ENCODE results near the gene RTKN2.
"Not testable (repeated sequence)": the region's sequence is repeated elsewhere in the genome, so short reads cannot be mapped to it uniquely, and the experiment has no call there.

The RTKN2 gene, protein sequence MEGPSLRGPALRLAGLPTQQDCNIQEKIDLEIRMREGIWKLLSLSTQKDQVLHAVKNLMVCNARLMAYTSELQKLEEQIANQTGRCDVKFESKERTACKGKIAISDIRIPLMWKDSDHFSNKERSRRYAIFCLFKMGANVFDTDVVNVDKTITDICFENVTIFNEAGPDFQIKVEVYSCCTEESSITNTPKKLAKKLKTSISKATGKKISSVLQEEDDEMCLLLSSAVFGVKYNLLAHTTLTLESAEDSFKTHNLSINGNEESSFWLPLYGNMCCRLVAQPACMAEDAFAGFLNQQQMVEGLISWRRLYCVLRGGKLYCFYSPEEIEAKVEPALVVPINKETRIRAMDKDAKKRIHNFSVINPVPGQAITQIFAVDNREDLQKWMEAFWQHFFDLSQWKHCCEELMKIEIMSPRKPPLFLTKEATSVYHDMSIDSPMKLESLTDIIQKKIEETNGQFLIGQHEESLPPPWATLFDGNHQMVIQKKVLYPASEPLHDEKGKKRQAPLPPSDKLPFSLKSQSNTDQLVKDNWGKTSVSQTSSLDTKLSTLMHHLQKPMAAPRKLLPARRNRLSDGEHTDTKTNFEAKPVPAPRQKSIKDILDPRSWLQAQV

DNA sequence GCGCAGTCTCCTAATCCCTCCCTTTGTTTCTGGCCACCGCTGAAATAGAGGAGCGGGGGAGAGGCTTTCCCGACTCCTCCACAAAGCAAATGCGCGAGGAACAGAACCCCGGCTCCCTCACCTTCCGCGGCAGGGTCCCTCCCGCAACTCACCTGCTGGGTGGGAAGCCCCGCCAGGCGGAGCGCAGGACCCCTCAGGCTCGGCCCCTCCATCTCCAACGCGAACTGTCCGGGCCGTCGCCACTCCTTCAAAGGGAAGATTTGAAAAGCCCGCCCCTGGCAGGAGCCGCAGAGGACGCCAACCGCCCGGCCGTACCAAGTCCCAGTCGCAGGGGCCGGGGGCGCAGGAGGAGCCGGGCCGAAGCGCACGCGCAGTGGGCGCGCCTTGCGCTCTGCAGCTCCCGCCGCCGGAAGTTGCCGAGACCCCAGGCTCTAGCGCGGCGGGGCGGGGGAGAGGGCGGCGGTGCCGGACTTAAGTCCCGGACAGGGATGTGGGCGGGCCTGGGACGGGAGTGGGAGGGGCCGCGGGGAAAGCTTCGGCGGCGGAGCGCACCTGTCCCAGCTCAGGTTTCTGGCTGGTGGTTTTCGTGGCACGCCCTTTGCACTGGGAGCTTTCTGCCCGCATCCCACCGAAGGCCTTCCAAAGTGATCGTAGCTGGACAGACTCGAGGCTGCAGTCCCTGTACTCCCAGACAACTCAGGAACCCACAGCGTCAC is at the start of gene RTKN2:
RTKN2 (minus strand) TSS at position 446 of the 716 bp plus-strand sequence; CDS start at position 212, 234 bp downstream.
- DNase-seq (ENCODE audit: low spot score) = peak; percentile 61

DNA sequence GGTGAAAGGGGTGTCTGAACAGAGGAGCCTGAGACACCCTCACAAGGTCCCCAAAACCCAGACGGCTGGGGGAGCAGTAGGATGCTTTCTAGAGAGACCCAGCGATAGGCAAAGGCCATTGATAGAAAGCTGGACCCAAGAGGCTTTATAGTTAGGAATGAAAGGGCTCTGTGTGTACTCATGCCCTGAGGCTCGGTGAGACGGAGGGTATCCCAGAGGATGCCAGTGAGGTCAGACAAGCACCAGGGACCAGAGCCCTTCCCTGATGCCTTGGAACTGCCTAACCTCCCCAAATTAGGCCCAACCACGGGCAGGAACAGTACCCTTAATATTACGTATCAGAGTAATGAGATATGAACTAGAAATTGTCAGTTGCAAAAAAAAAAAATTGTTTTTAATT is 48.6 kb upstream of the RTKN2 start:
- no peak for DNase-seq (ENCODE audit: low spot score)

DNA sequence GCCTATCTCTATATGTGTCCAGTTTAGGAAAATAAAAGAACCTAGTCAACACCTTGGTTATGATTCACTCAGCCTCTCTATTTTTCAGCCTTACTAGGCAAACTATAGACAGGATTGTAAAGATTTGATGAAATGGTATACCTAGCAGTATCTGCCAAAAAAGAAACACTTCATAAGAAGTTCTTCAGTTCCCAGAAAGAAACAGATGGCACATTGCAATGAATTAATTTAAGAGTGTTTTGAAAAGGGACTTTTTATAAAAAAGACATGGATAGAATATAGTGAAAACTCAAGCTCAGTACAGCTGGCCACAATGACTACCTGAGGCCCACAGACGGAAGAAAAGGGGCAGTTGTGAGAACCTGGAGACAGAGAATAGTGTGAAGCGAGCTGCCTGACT is 40.6 kb upstream of the RTKN2 start:
- DNase-seq (ENCODE audit: low spot score) = no peak

DNA sequence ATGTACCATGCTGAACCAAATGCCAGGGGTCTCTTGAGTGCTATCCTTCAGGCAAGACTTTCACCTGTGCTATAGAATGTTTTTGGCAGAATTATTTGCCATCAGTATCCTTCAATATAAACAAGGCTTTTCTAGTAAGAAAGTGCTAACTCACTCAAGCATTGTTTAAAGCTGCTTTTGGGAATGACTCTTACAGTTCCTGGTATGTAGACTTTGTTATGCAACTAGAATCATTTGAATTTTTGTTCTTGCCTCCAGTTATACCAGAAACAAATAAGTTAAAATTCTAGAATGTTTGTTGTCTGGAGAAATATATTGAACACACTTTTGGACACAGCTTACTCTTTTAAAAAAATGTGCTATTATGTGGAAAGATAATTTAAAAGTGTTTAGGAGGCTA is 39.5 kb upstream of the RTKN2 start:
- DNase-seq (ENCODE audit: low spot score) = no peak

DNA sequence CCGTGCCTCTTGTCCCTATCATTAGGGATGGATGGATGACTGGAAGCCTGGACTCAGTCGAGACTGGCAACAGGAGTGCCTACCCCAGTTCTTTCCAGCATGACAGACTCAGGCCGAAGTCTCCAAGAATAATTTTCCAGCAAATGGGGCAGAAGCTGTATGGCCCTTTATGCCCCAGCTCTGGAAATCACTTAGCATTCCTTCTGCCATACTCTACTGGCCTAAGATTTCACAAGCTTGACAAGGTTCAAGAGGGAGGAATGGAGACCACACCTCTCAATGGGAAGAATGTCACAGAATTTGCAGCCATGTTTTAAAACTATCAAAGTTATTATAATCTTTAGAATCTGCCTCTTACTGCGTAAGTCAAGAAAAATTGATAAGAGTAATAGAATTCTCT is 39.0 kb upstream of the RTKN2 start:
- no peak for DNase-seq (ENCODE audit: low spot score)

DNA sequence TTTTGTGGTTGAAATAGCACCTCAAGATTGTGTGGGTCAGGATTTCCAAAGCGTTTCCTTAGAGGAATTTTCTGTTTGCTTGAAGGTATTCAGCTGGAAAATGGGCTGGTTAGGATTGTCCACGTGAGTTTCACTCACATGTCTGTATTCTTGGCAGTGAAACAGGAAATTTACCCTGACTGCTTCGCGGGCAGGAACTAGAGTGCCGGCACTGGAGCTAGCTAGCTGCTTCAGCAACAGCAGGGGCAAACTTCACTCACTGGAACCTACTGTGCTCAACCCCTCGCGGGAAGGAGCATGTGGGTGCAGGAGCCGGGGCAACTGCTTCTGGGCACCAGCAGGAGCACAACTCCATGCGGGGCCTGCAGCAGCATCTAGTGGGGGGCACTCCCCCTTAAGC is 38.0 kb upstream of the RTKN2 start:
- no peak for DNase-seq (ENCODE audit: low spot score)

DNA sequence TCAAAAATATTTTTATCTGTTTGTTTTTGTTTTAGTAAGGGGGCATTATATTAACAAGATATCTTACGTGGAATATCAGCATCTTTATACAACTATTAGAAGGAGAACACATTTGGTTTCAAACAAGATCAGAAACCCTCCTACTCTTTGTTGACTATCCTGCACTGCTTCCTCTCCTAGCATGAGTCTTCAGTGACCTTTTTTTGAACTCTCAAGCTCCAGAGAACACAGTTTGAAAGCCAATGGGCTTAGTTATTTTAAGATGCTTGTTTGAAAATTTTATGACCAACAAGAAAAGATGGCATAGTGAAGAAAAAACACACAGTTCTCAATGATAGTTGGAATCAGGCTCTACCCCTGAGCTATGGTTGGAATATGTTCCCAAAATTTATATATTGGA is 37.2 kb upstream of the RTKN2 start:
- no peak for DNase-seq (ENCODE audit: low spot score)

DNA sequence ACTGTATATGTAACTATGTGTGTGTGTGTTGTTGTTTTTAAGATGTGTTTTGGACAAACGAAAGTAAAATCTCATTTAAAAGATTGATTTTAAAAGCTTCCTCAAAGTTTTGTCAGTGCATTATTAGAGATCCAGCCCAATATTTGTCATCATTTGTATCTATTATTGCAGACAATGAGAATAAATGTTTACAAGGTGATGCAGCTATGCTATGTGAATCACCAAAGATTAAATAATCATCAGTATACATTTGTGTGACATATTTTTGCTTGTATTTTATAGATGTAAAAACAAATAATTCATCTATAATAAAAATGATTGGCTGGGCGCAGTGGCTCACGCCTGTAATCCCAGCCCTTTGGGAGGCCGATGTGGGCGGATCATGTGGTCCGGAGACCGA is 35.3 kb upstream of the RTKN2 start:
- no peak for DNase-seq (ENCODE audit: low spot score)

DNA sequence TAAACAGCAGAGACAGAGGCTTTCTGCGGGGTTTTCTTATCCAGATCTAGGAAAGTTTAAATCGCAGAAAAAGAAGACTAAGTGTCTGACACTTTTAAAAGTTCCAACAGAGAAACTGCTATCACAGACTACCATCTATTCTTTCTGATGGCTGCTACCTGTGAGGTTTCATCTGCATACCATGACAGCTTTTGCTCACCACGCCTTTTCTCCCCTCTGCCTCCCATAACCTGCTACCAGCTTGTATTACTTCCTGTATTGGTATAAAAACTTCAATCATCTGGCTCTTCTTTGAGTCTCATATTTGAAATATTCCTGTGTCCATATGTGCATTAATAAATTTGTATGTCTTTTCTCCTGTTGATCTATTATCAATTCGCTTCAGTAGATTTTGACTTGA is 34.1 kb upstream of the RTKN2 start:
- DNase-seq (ENCODE audit: low spot score) = no peak

DNA sequence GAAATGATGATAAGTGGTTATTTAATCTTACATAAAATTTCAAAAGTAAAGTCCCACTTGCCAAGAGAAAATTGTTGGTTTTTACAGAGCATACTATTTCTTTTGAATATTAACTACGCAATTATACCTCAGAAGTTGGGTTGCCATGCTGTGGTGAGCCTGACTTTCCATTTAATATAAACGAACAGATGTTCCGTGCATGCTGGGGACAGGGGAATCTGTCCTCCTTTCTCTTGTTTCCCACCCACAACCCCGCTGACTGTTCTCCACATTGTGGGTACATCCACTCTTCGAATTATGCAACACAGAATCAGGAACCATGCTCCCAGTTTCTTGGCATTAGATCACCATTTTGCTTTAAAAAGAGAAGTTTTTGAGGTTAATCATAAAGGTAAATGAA is 29.2 kb upstream of the RTKN2 start:
- DNase-seq (ENCODE audit: low spot score) = no peak

DNA sequence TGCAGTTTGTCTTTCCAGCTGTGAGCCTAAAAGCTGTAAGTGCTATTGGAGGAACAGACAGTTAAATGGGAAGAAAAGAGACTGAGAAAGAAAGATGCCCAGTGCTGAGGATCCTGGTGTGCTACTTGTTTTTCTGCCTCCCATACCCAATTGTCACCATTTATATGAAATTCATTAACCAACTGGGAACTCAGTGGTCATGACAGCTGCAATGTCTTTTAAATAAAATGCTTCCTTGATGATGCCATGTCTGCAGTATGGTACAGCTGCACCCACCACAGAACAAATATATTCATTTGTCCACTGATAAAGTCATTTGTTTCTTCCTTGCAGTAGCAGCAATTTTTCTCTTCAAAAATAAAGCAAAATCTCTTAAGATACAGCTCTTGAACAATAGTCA is 15.6 kb upstream of the RTKN2 start:
- DNase-seq (ENCODE audit: low spot score) = no peak

DNA sequence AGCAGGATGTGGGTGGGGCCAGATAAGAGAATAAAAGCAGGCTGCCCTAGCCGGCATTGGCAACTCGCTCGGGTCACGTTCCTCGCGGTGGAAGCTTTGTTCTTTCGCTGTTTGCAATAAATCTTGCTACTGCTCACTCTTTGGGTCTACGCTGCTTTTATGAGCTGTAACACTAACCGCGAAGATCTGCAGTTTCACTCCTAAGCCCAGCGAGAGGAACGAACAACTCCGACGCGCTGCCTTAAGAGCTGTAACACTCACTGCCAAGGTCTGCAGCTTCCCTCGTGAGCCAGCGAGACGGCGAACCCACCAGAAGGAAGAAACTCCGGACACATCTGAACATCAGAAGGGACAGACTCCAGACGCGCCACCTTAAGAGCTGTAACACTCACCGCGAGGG is 12.7 kb upstream of the RTKN2 start:
- not testable (repeated sequence) for DNase-seq (ENCODE audit: low spot score)

DNA sequence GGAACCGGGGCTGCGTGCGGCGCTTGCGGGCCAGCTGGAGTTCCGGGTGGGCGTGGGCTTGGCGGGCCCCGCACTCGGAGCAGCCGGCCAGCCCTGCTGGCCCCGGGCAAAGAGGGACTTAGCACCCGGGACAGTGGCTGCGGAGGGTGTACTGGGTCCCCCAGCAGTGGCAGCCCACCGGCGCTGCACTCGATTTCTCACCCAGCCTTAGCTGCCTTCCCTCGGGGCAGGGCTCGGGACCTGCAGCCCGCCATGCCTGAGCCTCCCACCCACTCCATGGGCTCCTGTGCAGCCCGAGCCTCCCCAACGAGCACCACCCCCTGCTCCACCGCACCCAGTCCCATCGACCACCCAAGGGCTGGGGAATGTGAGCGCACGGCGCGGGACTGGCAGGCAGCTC is 11.7 kb upstream of the RTKN2 start:
- DNase-seq (ENCODE audit: low spot score) = not testable (repeated sequence)

DNA sequence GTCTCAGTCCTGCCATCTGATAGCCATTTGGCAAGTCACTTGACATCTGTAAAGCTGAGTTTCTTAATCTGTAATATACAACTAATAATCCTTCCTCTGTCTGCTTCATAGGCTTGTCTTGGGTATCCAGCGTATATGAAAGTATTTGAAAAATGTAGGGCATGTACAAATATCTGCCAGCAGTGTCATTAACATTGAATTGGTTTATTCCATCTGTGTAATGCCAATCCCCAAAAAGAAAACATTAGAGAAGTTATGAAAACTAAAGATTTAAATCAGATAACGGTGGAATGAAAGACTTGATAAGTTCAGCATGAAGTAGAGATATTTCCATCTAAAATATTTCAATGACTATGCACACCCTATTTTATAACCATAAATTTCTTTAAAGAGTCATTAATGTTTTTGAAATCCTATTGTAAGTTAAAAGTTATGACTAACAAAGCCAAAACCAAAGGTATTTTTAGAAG is 9.8 kb upstream of the RTKN2 start:
- no peak for DNase-seq (ENCODE audit: low spot score)

DNA sequence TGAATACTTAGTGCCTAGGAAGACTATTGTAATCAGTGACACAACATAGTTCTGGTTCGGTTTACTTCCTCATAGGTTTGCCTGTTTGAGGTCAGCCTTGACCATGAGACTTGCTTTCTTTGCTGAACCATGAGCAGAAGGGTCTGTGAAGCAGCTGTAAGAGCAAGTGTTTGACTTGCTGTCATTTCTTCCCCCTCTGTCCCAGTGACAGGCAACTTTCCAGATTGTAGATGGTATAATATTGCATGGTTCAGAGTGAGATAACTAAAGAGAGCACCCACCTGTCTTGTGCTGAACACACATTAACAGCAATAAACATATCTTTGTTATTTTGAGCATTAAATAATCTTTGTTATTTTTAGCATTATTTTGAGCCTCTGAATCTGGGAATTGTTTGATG is 9.3 kb upstream of the RTKN2 start:
- no peak for DNase-seq (ENCODE audit: low spot score)

DNA sequence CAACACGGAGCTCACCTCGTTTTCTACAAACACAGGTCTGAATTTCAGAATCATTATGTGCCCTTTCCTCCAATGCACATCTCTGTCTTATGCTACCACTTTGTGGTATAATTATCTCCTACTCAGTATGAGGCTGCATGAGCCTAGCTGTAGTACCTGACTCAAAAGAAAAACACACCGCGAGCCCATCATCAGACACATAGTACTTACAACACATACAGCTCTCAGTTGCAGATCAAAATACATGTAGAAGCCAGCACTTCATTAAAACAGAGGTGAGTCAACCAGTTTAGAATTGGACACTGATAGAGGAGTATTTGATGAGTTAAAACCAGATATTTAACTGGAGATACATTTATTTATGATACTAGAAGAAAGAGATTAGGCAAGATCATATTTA is 1.4 kb upstream of the RTKN2 start:
- no peak for DNase-seq (ENCODE audit: low spot score)

DNA sequence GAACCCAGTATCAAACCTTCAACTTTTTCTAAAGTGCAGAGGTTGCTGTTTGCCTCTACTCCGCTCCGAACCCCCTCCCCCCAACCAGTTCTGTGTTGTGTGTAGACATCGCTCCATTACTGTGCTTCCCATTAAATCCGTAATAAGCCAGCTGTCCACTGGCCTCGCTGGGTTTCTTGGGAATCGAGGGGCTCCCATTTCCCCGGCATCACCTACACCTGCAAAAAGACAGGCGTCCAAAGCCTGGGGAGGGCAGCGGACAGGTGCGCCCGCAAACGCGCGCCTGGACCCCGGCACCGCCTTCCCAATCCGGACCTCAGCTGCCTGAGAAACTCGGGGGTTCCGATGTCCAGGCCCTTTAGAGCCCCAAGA is 631 bp downstream of the RTKN2 start:
- no peak for DNase-seq (ENCODE audit: low spot score)

DNA sequence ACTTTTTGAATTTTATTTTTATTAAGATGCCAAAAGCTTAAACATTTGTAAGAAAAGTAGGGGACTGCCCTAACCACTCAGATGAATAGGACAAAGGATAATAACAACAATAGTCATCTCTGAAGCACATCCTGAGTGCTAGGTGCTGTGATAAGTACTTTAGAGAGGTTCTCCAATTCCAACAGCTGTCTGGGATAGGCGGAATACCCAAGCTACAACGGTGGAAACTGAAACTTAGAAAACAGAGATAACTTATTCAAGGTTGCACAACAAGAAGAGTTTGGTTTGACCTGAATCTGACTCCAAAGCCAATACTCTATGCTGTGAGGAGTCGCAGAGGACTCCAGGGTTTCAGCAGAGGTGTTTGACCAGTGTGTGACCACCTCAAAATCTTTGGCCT is 2.0 kb downstream of the RTKN2 start:
- DNase-seq (ENCODE audit: low spot score) = no peak

DNA sequence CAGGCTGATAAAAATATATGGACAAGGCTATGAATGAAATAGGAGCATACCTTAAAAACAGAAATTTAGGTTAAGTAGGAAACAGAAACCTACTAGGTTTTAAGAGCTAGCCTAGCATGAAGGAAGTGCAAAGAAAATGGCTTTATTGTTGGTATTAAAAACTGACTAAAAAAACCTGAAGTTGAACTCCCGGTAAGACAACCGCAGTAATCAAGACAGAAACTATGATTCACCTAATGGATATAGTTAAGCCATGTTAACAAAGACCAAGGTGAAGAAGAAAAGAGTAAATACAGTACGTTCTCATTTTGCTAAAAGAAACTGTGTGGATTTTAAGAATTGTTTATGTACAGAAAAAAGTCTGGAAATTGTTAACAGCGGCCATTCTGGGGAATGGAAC is 2.5 kb downstream of the RTKN2 start:
- no peak for DNase-seq (ENCODE audit: low spot score)

DNA sequence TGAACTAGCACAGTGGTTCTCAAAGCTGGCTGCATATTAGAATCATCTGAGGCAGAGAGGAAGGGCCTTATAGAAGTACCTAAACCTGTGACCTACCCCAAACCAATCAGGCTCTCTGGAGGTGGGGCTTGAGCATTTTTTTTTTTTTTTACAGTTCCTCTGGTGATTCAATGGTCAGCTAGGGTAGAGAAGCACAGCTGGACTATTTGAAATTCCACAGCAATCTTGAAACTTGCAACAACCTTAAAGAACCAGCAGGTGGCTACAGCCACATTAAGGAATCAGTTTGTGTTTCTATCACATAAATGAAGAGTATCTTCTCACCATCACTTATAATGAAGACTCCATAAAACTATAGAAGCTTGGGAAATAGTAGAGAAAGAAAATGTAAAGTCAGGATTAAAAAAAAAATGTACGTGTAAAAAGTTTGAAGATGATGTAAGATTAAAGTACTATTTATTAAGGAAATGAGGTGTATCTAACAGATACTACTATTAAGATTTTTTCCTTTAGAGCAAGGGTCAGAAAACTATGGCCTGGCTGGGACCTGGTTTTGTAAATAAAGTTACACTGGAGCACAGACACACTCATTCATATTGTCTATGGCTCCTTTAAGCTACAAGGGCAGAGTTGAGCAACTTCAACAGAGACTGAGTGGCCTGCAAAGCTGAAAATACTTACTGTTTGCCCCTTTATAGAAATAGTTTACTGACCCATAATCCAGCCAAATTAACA is 3.8 kb downstream of the RTKN2 start:
- peak; percentile 16 for DNase-seq (ENCODE audit: low spot score)

DNA sequence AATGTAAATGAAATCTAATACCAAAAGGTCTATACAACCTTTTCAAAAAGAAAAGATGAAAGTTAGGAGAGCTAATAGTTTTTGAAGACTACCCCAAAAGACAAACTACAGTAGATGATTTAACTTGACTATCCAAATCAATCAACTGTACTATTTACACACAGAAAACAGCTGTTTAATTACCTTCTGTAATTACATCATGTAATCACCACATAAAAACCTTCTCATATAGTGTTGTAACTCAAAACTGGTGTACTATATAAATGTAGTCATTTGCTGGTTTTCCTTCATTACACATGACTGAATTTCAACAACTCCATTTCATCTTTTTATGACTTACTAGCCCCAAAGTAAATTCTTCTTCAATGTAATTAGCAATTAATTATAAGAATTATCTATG is 4.5 kb downstream of the RTKN2 start:
- DNase-seq (ENCODE audit: low spot score) = no peak

DNA sequence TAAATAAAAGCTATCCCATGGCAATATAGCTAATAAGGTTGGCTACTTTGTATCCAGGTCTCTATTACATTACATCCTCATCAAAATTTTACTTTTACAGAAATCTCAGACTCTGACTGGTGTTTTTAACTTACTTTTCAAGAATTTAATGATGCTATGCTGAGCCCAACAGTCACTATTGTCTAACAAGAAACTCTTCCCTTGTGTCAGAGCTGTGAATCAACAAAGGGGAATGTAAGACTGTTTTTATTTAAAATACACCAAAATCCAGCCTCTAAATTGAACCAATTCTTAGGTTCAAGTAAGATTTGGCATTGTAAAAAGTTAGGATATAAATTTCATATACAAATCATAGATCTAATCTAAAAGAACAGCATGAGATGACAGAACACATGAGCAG is 7.0 kb downstream of the RTKN2 start:
- DNase-seq (ENCODE audit: low spot score) = no peak

DNA sequence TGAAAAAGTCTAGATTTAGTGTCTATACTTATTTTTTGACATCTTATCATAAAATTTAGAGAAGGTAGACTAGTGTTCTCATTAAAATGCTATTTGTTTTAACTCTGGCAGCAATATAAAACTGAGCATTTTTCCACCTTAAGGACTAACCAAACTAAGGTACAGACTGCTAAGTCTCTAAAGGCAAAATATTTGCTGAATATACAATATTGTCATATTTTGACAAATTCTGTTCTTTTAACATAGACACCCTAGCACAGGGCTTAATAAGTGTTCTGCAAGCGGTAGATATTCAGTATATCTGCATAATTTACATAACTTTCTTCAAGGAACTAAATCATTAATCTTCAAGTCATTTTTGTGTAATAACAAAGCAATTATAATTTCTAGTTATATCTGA is 8.6 kb downstream of the RTKN2 start:
- DNase-seq (ENCODE audit: low spot score) = no peak

All from globus pallidus (tissue), 1 donor.